Skeletal muscle tissue (tissue), 4 donors: Measurements from ENCODE around the gene SUSD2. TPM values are rescaled to one million over a fixed set of nuclear protein-coding genes. Genes with fewer than 3 reads are reported as not detected.

Experiments used
- H3K27ac ChIP-seq: one replicate; pipeline ENCODE4 v1.7.0; 2013; ENCODE audit warnings: mild to moderate bottlenecking, low read depth, low read length, inconsistent platforms
- H3K27me3 ChIP-seq, 3 donors: one replicate each; pipeline ENCODE4 v1.7.0; 2013; ENCODE audit warnings: low read length in 3 of 3; ENCODE audit not compliant: control insufficient read depth in 3 of 3, insufficient read depth in 3 of 3
- H3K36me3 ChIP-seq, 3 donors: one replicate each; pipeline ENCODE4 v1.7.0; 2013; ENCODE audit warnings: low read length in 3 of 3; ENCODE audit not compliant: control insufficient read depth in 3 of 3, insufficient read depth in 3 of 3
- H3K4me1 ChIP-seq, 3 donors: one replicate each; pipeline ENCODE4 v1.7.0; 2013; ENCODE audit warnings: low read length in 3 of 3, mild to moderate bottlenecking in 3 of 3; ENCODE audit not compliant: control insufficient read depth in 3 of 3, insufficient read depth in 3 of 3
- H3K4me3 ChIP-seq, 3 donors: one replicate each; pipeline ENCODE4 v1.7.0; 2013; ENCODE audit warnings: low read length in 3 of 3
- H3K9ac ChIP-seq, 3 donors: one replicate each; pipeline ENCODE4 v1.7.0; 2013; ENCODE audit warnings: low read length in 3 of 3, mild to moderate bottlenecking in 3 of 3, moderate library complexity in 2 of 3, low read depth in 1 of 3
- H3K9me3 ChIP-seq, 3 donors: one replicate each; pipeline ENCODE4 v1.7.0; 2013; ENCODE audit warnings: low read length in 3 of 3; ENCODE audit not compliant: control insufficient read depth in 3 of 3
- total RNA-seq: library from RNA; depleted of rRNA; stranded (reverse); fragments of >200 nt; gene quantifications from one replicate; pipeline ENCODE4 v1.2.3, GENCODE V29; 2014
- donor health status: Osteomylitis.

Gene SUSD2
- total RNA-seq, 1 donor from 2014 or later = 0.52 TPM

GRCh38 chr22:24160546-24160945 is 20.7 kb upstream of the SUSD2 start:
- Histone ChIP-seq H3K9ac (no peak overlapping the region), H3K4me1 (peaks cover 51 to 59% (median 53%) of the 10 kb centered on the region in 3 donors), H3K36me3 (peaks cover 15 to 26% (median 17%) of the 10 kb centered on the region in 3 donors), H3K9me3 (no peaks in the 10 kb centered on the region), H3K27ac (no peak overlapping the region), H3K4me3 (no peak overlapping the region), H3K27me3 (no peaks in the 10 kb centered on the region)

DNA sequence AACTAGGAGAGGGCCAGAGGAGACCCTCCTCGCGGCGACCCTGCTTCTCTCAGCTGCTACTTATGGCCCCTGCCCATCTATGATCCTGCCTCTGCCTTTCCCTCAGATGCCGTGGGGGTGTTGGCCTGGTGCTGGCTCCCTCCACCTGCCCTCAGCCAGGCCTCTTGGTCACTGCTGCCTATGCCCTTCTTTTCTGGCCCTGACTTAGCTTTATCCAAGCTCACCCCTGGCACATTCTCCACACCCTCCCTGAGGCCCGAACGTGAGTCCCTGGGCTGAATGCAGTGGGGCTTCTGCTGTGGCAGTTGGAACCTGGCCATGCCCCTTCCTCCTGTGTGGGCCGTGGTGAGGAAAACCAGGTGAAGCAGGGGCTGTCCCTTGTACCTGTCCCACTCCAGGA is 19.8 kb upstream of the SUSD2 start:
- Histone ChIP-seq H3K27me3 (no peaks in the 10 kb centered on the region), H3K4me1 (peaks cover 49 to 54% (median 52%) of the 10 kb centered on the region in 3 donors), H3K4me3 (no peak overlapping the region), H3K9me3 (no peaks in the 10 kb centered on the region), H3K9ac (peak overlapping the region in 1 of 3 donors; percentile 25), H3K27ac (no peak overlapping the region), H3K36me3 (peaks cover 25 to 36% (median 27%) of the 10 kb centered on the region in 3 donors)

DNA sequence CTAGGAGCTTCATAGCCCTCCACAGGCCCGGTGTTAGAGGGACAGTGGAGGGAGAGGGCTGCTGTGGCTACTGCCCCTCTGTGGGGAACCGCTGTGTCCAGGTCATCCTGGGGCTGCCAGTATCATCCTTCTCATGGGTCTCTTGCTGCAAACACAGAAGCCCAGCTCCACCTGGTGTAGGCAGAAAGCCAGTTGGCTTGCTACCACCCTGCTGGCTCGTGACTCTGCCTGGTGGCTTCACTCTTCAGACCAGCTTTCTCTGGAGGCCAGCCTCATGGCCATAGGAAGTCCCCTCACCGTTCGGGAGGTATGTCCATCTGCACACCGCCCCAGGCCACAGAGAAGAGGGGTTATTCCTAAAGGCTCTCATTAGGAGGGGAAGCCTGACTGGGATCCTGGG is 19.4 kb upstream of the SUSD2 start:
- Histone ChIP-seq H3K9me3 (no peaks in the 10 kb centered on the region), H3K4me3 (no peak overlapping the region), H3K27ac (no peak overlapping the region), H3K27me3 (no peaks in the 10 kb centered on the region), H3K9ac (peak overlapping the region in 1 of 3 donors; percentile 25), H3K36me3 (peaks cover 28 to 38% (median 28%) of the 10 kb centered on the region in 3 donors), H3K4me1 (peaks cover 45 to 50% (median 48%) of the 10 kb centered on the region in 3 donors)

DNA sequence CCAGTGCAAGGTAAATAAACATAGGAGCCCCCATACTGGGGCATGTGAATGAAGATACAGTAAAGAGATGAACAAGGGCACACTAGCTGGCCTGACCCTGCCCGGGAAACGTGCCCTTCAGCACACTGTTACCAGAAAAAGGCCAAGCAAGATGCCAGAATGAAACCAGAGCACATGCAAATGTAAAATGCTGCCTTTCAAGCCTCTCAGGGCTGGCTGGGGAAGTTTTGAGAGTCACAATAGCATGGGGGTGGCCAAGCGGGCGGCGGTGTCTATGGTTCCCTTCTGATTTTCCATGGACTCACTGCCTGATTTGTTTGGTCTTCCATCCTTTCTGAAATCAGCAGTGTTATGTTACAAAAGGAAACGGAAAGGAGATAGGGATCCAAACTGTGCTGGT is 18.9 kb upstream of the SUSD2 start:
- Histone ChIP-seq H3K4me1 (peaks cover 40 to 45% (median 43%) of the 10 kb centered on the region in 3 donors), H3K27me3 (no peaks in the 10 kb centered on the region), H3K9ac (peak overlapping the region in 1 of 3 donors; percentile 54), H3K27ac (no peak overlapping the region), H3K4me3 (no peak overlapping the region), H3K36me3 (peaks cover 32 to 43% (median 32%) of the 10 kb centered on the region in 3 donors), H3K9me3 (no peaks in the 10 kb centered on the region)

- Histone ChIP-seq H3K9ac (peak overlapping the region in 1 of 3 donors; percentile 40), H3K9me3 (no peaks in the 10 kb centered on the region), H3K27ac (no peak overlapping the region), H3K27me3 (no peaks in the 10 kb centered on the region), H3K4me3 (no peak overlapping the region), H3K36me3 (peaks cover 44 to 48% (median 44%) of the 10 kb centered on the region in 3 donors), H3K4me1 (peaks cover 25 to 34% (median 28%) of the 10 kb centered on the region in 3 donors)
These were observed 17.0 kb upstream of the SUSD2 start for GRCh38 chr22:24164243-24164642.

GRCh38 chr22:24164940-24165339 is 16.3 kb upstream of the SUSD2 start:
- H3K27ac ChIP-seq = no peak overlapping the region
- peaks cover 44 to 48% (median 45%) of the 10 kb centered on the region in 3 donors for H3K36me3 ChIP-seq
- H3K4me3 ChIP-seq = no peak overlapping the region
- no peaks in the 10 kb centered on the region for H3K27me3 ChIP-seq
- H3K4me1 ChIP-seq = peaks cover 20 to 29% (median 23%) of the 10 kb centered on the region in 3 donors
- H3K9me3 ChIP-seq = no peaks in the 10 kb centered on the region
- no peak overlapping the region for H3K9ac ChIP-seq

GRCh38 chr22:24165673-24166072 is 15.6 kb upstream of the SUSD2 start:
- Histone ChIP-seq H3K4me1 (peaks cover 20 to 27% (median 20%) of the 10 kb centered on the region in 3 donors), H3K27ac (no peak overlapping the region), H3K9ac (peak overlapping the region in 1 of 3 donors; percentile 16), H3K9me3 (no peaks in the 10 kb centered on the region), H3K4me3 (no peak overlapping the region), H3K27me3 (no peaks in the 10 kb centered on the region), H3K36me3 (peaks cover 44 to 48% (median 48%) of the 10 kb centered on the region in 3 donors)

DNA sequence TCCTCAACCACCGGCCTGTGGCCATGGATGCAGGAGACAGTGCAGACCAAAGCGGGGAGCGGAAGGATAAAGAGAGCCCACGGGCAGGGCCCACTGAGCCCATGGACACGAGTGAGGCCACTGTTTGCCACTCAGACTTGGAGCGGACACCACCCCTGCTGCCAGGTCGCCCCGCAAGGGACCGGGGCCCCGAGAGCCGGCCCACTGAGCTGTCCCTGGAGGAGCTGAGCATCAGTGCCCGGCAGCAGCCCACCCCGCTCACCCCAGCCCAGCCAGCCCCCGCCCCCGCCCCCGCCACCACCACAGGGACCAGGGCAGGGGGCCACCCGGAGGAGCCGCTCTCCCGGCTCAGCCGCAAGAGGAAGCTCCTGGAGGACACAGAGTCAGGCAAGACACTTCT is 14.5 kb upstream of the SUSD2 start:
- Histone ChIP-seq H3K36me3 (peaks cover 52 to 58% (median 56%) of the 10 kb centered on the region in 3 donors), H3K27ac (no peak overlapping the region), H3K4me1 (peaks cover 12 to 20% (median 14%) of the 10 kb centered on the region in 3 donors), H3K27me3 (no peaks in the 10 kb centered on the region), H3K4me3 (no peak overlapping the region), H3K9ac (no peak overlapping the region), H3K9me3 (no peaks in the 10 kb centered on the region)

GRCh38 chr22:24169439-24170058 is 11.7 kb upstream of the SUSD2 start:
- Histone ChIP-seq H3K9me3 (no peaks in the 10 kb centered on the region), H3K9ac (no peak overlapping the region), H3K4me3 (no peak overlapping the region), H3K4me1 (peaks cover 0 to 4% (median 4%) of the 10 kb centered on the region in 3 donors), H3K27me3 (no peaks in the 10 kb centered on the region), H3K27ac (no peak overlapping the region), H3K36me3 (peaks cover 63 to 69% (median 64%) of the 10 kb centered on the region in 3 donors)

DNA sequence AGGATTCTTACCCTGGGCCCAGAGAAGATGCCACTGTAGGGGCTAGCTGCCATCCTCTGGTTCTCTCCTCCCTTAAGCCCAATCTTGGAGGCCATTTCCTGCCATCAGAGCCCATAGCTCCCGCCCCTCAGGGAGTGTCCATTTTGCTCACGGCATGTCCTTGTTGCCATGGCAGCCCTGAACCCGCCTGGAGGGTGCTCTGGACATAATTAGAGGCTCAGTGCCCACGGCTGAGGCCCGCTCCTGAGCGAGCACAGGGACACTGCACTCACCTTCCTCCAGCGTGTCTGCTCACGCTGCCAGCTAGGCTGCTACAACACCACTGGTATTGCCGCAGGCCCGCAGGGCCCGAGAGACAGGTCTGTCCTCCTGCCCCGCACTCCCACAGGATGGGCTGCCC is 11.1 kb upstream of the SUSD2 start:
- H3K36me3 ChIP-seq = peaks cover 57 to 63% (median 59%) of the 10 kb centered on the region in 3 donors
- no peak overlapping the region for H3K4me3 ChIP-seq
- H3K9me3 ChIP-seq = no peaks in the 10 kb centered on the region
- no peak overlapping the region for H3K27ac ChIP-seq
- H3K27me3 ChIP-seq = no peaks in the 10 kb centered on the region
- H3K4me1 ChIP-seq = peaks cover 0 to 10% (median 7%) of the 10 kb centered on the region in 3 donors
- H3K9ac ChIP-seq = no peak overlapping the region
